Activated T-cell treated with anti-CD3 and anti-CD28 coated beads, Interleukin-2, amount 50 U/mL, for 24 hours (primary cell): ENCODE results near the gene YIF1A.
A peak's percentile ranks its signal among the peaks of the same experiment; 100 is the strongest.

Experiments
- DNase-seq: peaks from one replicate; pipeline ENCODE4 v3.0.0-alpha.2; 2020
- H3K27ac Mint-ChIP-seq: 2 replicates; pipeline ENCODE4 v1.8.0; 2020; ENCODE audit warnings: mild to moderate bottlenecking, mixed read lengths
- H3K27me3 Mint-ChIP-seq: 2 replicates; pipeline ENCODE4 v1.8.0; 2020; ENCODE audit warnings: mixed read lengths
- H3K36me3 Mint-ChIP-seq: 2 replicates; pipeline ENCODE4 v1.8.0; 2020; ENCODE audit warnings: low read depth, mixed read lengths
- H3K4me1 Mint-ChIP-seq: 2 replicates; pipeline ENCODE4 v1.8.0; 2020; ENCODE audit warnings: low read depth, mixed read lengths
- H3K4me3 Mint-ChIP-seq: 2 replicates; pipeline ENCODE4 v1.8.0; 2020; ENCODE audit warnings: mild to moderate bottlenecking, moderate library complexity, mixed read lengths
- H3K9me3 Mint-ChIP-seq: 2 replicates; pipeline ENCODE4 v1.8.0; 2020; ENCODE audit warnings: mixed read lengths

Gene YIF1A

DNA sequence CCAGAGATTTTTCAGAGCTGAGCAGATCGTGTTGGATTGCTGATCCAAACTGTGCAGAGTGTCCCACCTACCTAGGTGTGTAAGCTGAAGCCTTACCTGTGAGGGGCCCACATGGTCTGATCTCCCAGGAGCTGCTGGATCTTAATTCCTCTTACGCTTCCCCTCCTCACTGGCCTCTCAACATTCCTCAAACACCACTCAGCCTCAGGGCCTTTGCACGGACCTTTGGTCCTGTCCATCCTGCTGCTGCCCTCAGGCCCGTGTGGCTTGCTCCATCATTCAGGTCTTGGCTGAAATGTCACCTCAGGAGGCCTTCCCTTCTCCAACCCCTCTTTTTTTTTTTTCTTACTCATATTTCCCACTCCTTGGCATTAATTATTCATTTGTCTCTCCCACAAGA lies 41.6 kb downstream of the YIF1A start:
- H3K9me3 Mint-ChIP-seq = no peaks in the 10 kb centered on the region
- no peaks in the 10 kb centered on the region for H3K27me3 Mint-ChIP-seq
- no peak for DNase-seq
- H3K4me1 Mint-ChIP-seq = no peaks in the 10 kb centered on the region
- peak overlapping the region; percentile 39 for H3K27ac Mint-ChIP-seq
- peaks cover 43% of the 10 kb centered on the region for H3K36me3 Mint-ChIP-seq
- no peak overlapping the region for H3K4me3 Mint-ChIP-seq

DNA sequence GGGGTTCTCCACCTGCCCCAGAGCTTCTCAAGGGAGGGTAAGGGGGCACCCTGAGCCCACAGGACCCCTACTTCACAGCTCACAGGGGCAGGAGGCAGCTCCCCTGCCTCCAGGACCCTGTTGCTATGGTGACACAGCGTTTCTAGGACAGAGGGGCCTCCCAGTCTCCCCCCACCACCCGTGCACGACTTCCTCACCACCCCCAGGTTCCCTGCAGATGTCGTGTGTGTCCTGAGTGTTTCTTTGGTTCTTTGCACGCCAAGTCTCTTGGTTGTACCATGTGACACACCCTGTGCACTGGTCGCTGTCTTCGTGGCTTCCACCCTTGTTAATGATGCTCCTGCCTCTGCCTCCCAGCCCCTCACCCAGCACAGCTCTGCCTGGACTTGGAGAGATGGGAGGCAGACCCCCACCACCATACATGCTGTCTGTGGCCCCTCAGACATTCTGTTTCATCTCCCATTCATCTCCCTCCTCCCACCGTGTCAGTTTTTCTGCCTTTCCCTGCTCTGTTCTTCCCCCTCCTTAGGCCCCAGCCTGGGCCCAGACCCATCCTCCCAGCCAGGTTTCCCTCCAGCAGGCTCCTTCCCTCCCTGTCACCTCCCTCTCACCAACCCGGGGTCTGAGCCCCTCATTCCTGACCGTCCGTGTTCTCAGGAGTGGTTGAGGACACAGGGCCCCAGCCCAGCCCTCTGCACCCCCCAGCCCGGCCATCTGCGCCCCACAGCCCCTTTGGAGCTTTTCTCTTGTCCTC lies 45.0 kb downstream of the YIF1A start:
- H3K36me3 Mint-ChIP-seq = peaks cover 65% of the 10 kb centered on the region
- DNase-seq = no peak
- peak overlapping the region; percentile 87 for H3K27ac Mint-ChIP-seq
- no peaks in the 10 kb centered on the region for H3K27me3 Mint-ChIP-seq
- H3K4me1 Mint-ChIP-seq = no peaks in the 10 kb centered on the region
- no peak overlapping the region for H3K4me3 Mint-ChIP-seq
- no peaks in the 10 kb centered on the region for H3K9me3 Mint-ChIP-seq

DNA sequence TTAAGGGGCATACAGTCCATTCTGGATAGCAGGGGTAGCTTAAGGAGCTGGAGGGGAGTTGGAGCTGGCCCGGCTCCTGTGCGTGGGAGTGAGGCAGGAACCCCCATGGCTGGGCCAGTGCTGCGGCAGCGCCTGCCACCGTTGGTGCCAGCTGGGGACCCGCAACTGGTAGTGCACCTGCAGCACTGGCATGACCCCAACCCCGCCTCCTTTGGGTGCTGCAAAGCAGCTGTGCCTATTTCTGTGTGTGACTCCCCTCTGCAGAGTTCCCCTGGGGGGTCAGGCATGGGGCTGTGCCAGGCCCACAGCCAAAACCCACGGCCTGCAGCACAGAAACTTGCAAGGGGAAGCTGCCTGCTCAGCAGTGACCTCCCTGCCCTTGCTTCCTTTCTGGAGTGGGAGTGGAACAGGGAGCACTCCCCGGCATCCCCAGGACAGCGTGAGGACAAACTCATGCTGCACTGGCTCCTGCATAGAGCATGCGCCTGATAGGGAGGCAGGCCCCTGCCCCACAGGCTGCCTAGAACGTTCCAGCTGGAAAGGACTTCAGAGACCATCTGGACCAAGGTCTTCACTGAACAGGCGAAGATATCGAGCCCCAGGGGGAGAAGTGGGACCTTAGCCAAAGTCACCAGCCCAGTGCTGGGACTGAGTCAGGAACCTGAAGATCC lies 46.7 kb downstream of the YIF1A start:
- Mint-ChIP-seq H3K4me3 (no peak overlapping the region), H3K27me3 (no peaks in the 10 kb centered on the region), H3K4me1 (no peaks in the 10 kb centered on the region), H3K9me3 (no peaks in the 10 kb centered on the region), H3K36me3 (peaks cover 80% of the 10 kb centered on the region), H3K27ac (peak overlapping the region; percentile 73)
- DNase-seq = no peak

DNA sequence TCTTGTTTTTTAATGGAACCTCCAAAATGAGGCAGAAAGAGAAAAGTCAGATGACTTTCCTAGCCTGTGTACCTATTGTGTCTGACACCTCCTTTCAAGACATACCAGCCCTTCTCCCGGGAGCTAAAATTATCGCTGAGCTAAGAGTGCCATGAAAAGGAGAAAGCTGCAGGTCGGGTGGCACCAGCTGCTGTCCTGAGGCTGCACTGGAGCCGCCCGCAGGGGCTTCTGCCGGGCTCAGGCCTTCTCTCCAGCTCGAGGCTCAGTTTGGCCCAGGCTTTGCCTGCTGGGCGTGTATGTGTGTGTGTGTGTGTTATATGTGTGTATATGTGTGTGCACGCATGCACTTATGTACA lies 48.2 kb downstream of the YIF1A start:
- no peak for DNase-seq
- Mint-ChIP-seq H3K27me3 (no peaks in the 10 kb centered on the region), H3K9me3 (no peaks in the 10 kb centered on the region), H3K4me3 (no peak overlapping the region), H3K4me1 (no peaks in the 10 kb centered on the region), H3K36me3 (peaks cover 81% of the 10 kb centered on the region), H3K27ac (peak overlapping the region; percentile 26)

DNA sequence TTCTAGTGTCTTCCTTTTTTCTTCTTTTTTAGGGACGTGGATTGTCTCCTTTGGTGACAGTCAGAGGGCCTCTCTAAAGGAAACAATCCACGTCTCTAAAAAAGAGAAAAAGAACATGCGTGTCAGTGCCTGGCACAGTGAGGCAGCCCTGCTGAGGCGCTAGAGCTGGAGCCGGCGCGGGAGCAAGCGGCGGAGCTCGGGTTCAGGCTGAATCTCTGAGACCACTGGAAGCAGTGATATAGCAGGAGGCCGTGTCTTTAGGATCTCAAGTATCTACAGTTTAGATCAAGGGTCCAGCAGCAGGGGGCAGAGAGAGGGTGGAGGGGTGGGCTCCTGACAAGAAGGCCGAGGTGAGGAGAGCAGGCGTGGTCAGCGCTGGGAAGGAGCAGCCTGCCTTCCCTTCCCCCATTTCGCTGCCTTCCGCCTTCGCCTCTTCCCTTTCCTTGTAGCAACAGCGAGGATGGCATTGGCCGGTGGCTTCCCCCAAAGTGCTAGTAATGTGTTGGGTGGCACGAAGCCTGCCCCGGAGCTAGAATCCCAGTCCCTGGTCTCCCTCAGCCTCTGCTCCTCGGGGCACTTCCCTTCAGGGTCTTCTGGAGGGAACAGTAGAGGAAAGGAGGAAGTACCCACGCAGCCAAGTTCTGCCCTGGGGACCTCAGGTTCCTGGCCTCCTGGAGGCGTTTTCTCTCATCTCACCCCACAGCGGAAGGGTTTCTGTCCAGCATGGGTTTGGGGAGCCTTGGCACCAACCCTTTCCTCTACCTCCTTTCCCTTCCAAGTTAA lies 48.8 kb downstream of the YIF1A start:
- no peak for DNase-seq
- Mint-ChIP-seq H3K4me3 (no peak overlapping the region), H3K27me3 (no peaks in the 10 kb centered on the region), H3K36me3 (peaks cover 86% of the 10 kb centered on the region), H3K4me1 (no peaks in the 10 kb centered on the region), H3K27ac (peak overlapping the region; percentile 55), H3K9me3 (no peaks in the 10 kb centered on the region)

DNA sequence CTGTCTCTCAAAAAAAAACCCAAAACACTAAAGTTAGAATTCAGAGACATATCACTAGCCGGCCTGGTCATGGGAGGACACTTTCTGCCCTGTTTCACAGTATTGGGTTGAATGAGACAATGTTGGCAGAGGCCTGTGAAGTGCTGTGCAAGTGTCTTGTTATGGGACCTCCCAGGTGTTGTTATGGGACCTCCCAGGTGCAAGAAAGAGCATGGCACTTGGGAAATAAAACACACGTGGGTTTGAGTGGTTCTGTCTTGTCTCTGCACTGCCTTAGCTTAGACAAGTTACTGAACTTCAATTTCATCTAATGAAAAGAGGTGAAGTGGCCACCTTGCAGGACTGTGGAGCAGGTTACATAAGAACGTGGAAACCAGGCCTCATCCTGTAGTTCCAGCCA lies 49.4 kb downstream of the YIF1A start:
- no peak overlapping the region for H3K4me3 Mint-ChIP-seq
- no peaks in the 10 kb centered on the region for H3K9me3 Mint-ChIP-seq
- peak overlapping the region; percentile 52 for H3K27ac Mint-ChIP-seq
- H3K36me3 Mint-ChIP-seq = peaks cover 88% of the 10 kb centered on the region
- no peaks in the 10 kb centered on the region for H3K4me1 Mint-ChIP-seq
- DNase-seq = no peak
- H3K27me3 Mint-ChIP-seq = no peaks in the 10 kb centered on the region

DNA sequence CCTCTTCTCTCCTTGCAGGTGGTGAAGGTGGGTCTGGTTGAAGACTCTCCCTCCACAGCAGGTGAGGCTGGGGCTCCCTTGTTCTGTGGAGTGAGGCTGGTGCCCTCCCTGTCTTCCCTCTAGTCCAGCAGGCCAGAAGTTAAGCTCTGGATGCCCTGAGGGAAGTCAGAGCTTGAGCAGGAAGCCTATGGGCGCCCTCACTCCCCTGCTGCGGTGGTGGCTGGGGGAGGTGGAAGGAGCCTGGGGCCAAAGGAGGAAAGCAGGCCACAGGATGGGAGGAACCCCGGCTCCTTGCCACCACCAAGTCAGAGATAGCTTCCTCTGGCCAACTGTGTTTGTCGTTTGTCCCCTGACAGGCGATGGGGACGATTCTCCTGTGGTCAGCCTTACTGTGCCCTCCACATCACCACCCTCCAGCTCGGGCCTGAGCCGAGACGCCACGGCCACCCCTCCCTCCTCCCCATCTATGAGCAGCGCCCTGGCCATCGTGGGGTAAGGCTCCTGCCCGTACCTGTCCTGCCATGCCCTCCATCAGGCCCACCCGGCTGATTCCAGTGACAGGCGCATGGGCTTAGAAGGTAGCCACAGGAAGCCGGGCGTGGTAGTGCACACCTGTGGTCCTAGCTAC lies 50.0 kb downstream of the YIF1A start:
- DNase-seq = no peak
- Mint-ChIP-seq H3K4me1 (no peaks in the 10 kb centered on the region), H3K27me3 (no peaks in the 10 kb centered on the region), H3K9me3 (no peaks in the 10 kb centered on the region), H3K27ac (peak overlapping the region; percentile 72), H3K36me3 (peaks cover 88% of the 10 kb centered on the region), H3K4me3 (no peak overlapping the region)

DNA sequence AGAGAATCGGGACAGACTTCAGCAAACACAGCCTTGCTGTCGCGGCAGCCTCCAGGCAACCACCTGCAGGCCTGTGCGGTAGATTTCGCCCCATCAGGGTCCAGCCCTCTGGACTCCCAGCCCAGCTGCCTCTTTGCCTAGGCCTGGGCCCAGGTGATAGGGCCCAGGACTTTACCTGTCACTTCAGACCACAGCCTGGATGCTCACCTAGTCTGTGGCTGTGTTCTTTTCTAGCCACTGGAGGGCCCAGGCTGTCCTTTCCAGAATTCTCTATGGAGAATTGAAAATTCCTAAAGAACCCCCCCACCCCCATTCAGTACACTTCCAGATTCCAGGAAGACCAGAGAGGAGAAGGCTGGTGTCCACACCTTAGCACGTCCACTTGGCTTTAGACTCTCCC lies 51.1 kb downstream of the YIF1A start:
- H3K27ac Mint-ChIP-seq = peak overlapping the region; percentile 30
- H3K4me1 Mint-ChIP-seq = no peaks in the 10 kb centered on the region
- DNase-seq = no peak
- H3K27me3 Mint-ChIP-seq = no peaks in the 10 kb centered on the region
- no peak overlapping the region for H3K4me3 Mint-ChIP-seq
- peaks cover 88% of the 10 kb centered on the region for H3K36me3 Mint-ChIP-seq
- H3K9me3 Mint-ChIP-seq = no peaks in the 10 kb centered on the region

DNA sequence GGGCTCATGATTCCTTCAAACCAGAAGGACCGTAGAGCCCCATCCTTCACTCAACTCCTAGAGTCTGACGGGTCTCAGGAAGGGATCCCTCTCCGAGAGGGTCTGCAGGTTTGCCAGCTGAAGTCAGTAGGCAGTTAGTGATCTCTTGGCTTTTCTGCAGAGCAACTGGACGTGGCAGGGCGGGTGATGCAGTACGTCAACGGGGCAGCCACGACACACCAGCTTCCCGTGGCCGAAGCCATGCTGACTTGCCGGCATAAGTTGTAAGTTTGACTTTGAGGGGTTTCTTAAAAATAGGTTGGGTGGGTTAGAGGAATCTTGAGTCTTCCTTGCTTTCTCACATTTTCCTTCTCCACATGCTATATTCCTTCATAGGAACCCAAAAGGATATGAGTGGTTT lies 53.8 kb downstream of the YIF1A start:
- no peaks in the 10 kb centered on the region for H3K9me3 Mint-ChIP-seq
- peaks cover 90% of the 10 kb centered on the region for H3K36me3 Mint-ChIP-seq
- peak overlapping the region; percentile 85 for H3K27ac Mint-ChIP-seq

More for the DNA sequence above, 53.8 kb downstream of the YIF1A start:
- DNase-seq = no peak
- Mint-ChIP-seq H3K4me1 (no peaks in the 10 kb centered on the region), H3K4me3 (no peak overlapping the region), H3K27me3 (no peaks in the 10 kb centered on the region)
